Calu3 (cell line): ENCODE data around the gene UBN1. TPM values are rescaled to one million over a fixed set of nuclear protein-coding genes. Genes with fewer than 3 reads are reported as not detected.

ENCODE experiments used
- total RNA-seq: library from RNA; stranded (reverse); gene quantifications from 2 replicates; pipeline ENCODE4 v1.2.3, GENCODE V29; 2022

UBN1 gene
- total RNA-seq, 1 experiment from 2014 or later, result 50.5 TPM

Other genes starting within 250 kb of the UBN1 start
- 54.4 and 55.6 TPM in 2 replicates for gene UBALD1, start 232.6 kb upstream of the UBN1 start, total RNA-seq
- gene MGRN1, start 222.7 kb upstream of the UBN1 start, total RNA-seq, result 105 and 114 TPM in 2 replicates
- 30.6 and 32.6 TPM in 2 replicates for gene NUDT16L1, start 153.9 kb upstream of the UBN1 start, total RNA-seq
- 44.7 and 46.9 TPM in 2 replicates for gene ANKS3, start 113.2 kb upstream of the UBN1 start, total RNA-seq
- 0.27 and 1.8 TPM in 2 replicates for gene DNAAF8, start 112.9 kb upstream of the UBN1 start, total RNA-seq
- 23.6 and 25.6 TPM in 2 replicates for gene ZNF500, start 80.3 kb upstream of the UBN1 start, total RNA-seq
- not detected in 2 replicates for gene SEPTIN12, start 59.1 kb upstream of the UBN1 start, total RNA-seq
- 208 and 235 TPM in 2 replicates for gene SMIM22, start 52.1 kb upstream of the UBN1 start, total RNA-seq
- gene ROGDI, start 44.8 kb upstream of the UBN1 start, total RNA-seq, result 17.9 and 20.8 TPM in 2 replicates
- 158 and 159 TPM in 2 replicates for gene GLYR1, start 193 bp upstream of the UBN1 start, total RNA-seq
- gene PPL, start 89.7 kb downstream of the UBN1 start, total RNA-seq, result 75.0 and 104 TPM in 2 replicates
- gene SEC14L5, start 110.8 kb downstream of the UBN1 start, total RNA-seq, result 0.52 and 0.54 TPM in 2 replicates
- 15.8 and 16.1 TPM in 2 replicates for gene NAGPA, start 186.5 kb downstream of the UBN1 start, total RNA-seq
- gene C16orf89, start 218.5 kb downstream of the UBN1 start, total RNA-seq, result not detected in 2 replicates
- 38.3 and 41.6 TPM in 2 replicates for gene ALG1, start 224.4 kb downstream of the UBN1 start, total RNA-seq